Measurements from ENCODE around the gene CHAF1B.

DNA sequence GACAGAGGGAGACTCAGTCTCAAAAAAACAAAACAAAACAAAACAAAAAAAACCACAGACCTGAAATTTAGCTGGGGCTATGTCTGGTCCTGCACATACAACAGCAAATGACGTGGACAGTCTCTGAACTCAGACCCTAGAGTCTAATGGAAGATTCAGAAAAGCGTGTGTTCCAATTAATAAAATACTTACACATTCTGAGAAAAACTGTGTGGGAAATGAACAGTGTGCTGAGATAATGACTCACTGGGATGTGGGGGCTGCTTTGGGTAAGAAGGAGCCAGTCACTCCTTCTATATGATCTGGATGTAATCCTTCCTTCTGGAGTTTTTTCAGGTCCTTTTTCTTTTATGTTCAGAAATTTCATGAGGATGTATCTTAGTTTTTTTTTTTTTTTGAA lies 65.3 kb downstream of the CHAF1B start:
- TF ChIP-seq SP1 (CRISPR knock-in tag; conservative IDR thresholded peaks at IDR 0.05) (no peak), CTCF (IDR thresholded peaks at IDR 0.05) (no peak), ATF6 (CRISPR knock-in tag; IDR thresholded peaks at IDR 0.05) (no peak)

Data from WTC11 (cell line).